Measurements from ENCODE around the gene DENND4B. TPM values are rescaled to one million over a fixed set of nuclear protein-coding genes. Genes with fewer than 3 reads are reported as not detected.
"Not testable (repeated sequence)": the region's sequence is repeated elsewhere in the genome, so short reads cannot be mapped to it uniquely, and the experiment has no call there.

The DENND4B gene
- total RNA-seq, 2 experiments from 2014 or later: 90.2 to 91.4 TPM

GRCh38 chr1:153928791-153929341, 17.7 kb downstream of the DENND4B start:
- Mint-ChIP-seq H3K4me1 (peaks cover 15% of the 10 kb centered on the region), H3K27ac (peak overlapping the region; percentile 53), H3K36me3 (peaks cover 12% of the 10 kb centered on the region), H3K9me3 (no peaks in the 10 kb centered on the region), H3K4me3 (no peak overlapping the region), H3K27me3 (no peaks in the 10 kb centered on the region)
- DNase-seq: no peak

GRCh38 chr1:153928245-153928644, 18.3 kb downstream of the DENND4B start:
- Mint-ChIP-seq H3K4me1 (peaks cover 16% of the 10 kb centered on the region), H3K9me3 (no peaks in the 10 kb centered on the region), H3K4me3 (no peak overlapping the region), H3K36me3 (peaks cover 12% of the 10 kb centered on the region), H3K27ac (peak overlapping the region; percentile 53), H3K27me3 (no peaks in the 10 kb centered on the region)
- DNase-seq: no peak

- Mint-ChIP-seq H3K27ac (no peak overlapping the region), H3K4me1 (peaks cover 20% of the 10 kb centered on the region), H3K27me3 (no peaks in the 10 kb centered on the region), H3K4me3 (no peak overlapping the region), H3K9me3 (no peaks in the 10 kb centered on the region), H3K36me3 (peaks cover 15% of the 10 kb centered on the region)
- no peak for DNase-seq
Observed at GRCh38 chr1:153926405-153926804, 20.1 kb downstream of the DENND4B start.

- peak; percentile 99 for DNase-seq
- Mint-ChIP-seq H3K27ac (peak within 1 kb of the TSS; percentile 96), H3K4me3 (peak within 1 kb of the TSS; percentile 90), H3K27me3 (no peaks in the 10 kb centered on the region), H3K9me3 (no peaks in the 10 kb centered on the region), H3K36me3 (peaks cover 17% of the 10 kb centered on the region), H3K4me1 (peaks cover 37% of the 10 kb centered on the region)
Observed at GRCh38 chr1:153922972-153923925, 23.3 kb downstream of the DENND4B start, which contains the start of gene GATAD2B. Gene GATAD2B, minus strand, starts transcription at chr1:153922972. Its CDS starts 94,625 bp downstream, at chr1:153828347.

GRCh38 chr1:153922076-153922971, 24.2 kb downstream of the DENND4B start:
- peak; percentile 86 for DNase-seq
- Mint-ChIP-seq H3K4me1 (peaks cover 40% of the 10 kb centered on the region), H3K9me3 (no peaks in the 10 kb centered on the region), H3K27ac (peak overlapping the region; percentile 90), H3K36me3 (peaks cover 21% of the 10 kb centered on the region), H3K27me3 (no peaks in the 10 kb centered on the region), H3K4me3 (peak overlapping the region; percentile 90)

GRCh38 chr1:153921803-153922075, 24.8 kb downstream of the DENND4B start:
- peak; percentile 11 for DNase-seq
- Mint-ChIP-seq H3K27ac (peak overlapping the region; percentile 90), H3K4me1 (peaks cover 40% of the 10 kb centered on the region)

GRCh38 chr1:153921080-153921802, 25.3 kb downstream of the DENND4B start:
- DNase-seq: no peak
- Mint-ChIP-seq H3K36me3 (peaks cover 24% of the 10 kb centered on the region), H3K27ac (peak overlapping the region; percentile 90), H3K9me3 (no peaks in the 10 kb centered on the region), H3K4me1 (peaks cover 42% of the 10 kb centered on the region), H3K4me3 (peak overlapping the region; percentile 90), H3K27me3 (no peaks in the 10 kb centered on the region)

More at GRCh38 chr1:153921803-153922075, 24.8 kb downstream of the DENND4B start:
- peaks cover 23% of the 10 kb centered on the region for H3K36me3 Mint-ChIP-seq
- H3K9me3 Mint-ChIP-seq: no peaks in the 10 kb centered on the region
- H3K4me3 Mint-ChIP-seq: peak overlapping the region; percentile 90
- no peaks in the 10 kb centered on the region for H3K27me3 Mint-ChIP-seq

- Mint-ChIP-seq H3K36me3 (peaks cover 27% of the 10 kb centered on the region), H3K4me1 (peaks cover 44% of the 10 kb centered on the region), H3K27ac (peak overlapping the region; percentile 90), H3K9me3 (no peaks in the 10 kb centered on the region), H3K27me3 (no peaks in the 10 kb centered on the region), H3K4me3 (peak overlapping the region; percentile 90)
- peak; percentile 11 for DNase-seq
Observed at GRCh38 chr1:153919876-153920852, 26.4 kb downstream of the DENND4B start.

GRCh38 chr1:153916297-153916696, 30.2 kb downstream of the DENND4B start:
- Mint-ChIP-seq H3K9me3 (peaks cover 3% of the 10 kb centered on the region), H3K27ac (no peak overlapping the region), H3K36me3 (peaks cover 28% of the 10 kb centered on the region), H3K4me1 (peaks cover 52% of the 10 kb centered on the region), H3K4me3 (no peak overlapping the region), H3K27me3 (no peaks in the 10 kb centered on the region)
- DNase-seq: no peak

GRCh38 chr1:153912349-153912748, 34.2 kb downstream of the DENND4B start:
- H3K9me3 Mint-ChIP-seq: peaks cover 4% of the 10 kb centered on the region
- H3K4me1 Mint-ChIP-seq: peaks cover 21% of the 10 kb centered on the region
- H3K4me3 Mint-ChIP-seq: no peak overlapping the region
- H3K36me3 Mint-ChIP-seq: peaks cover 30% of the 10 kb centered on the region
- H3K27ac Mint-ChIP-seq: no peak overlapping the region
- no peak for DNase-seq
- no peaks in the 10 kb centered on the region for H3K27me3 Mint-ChIP-seq

GRCh38 chr1:153910560-153910959, 36.0 kb downstream of the DENND4B start:
- H3K4me1 Mint-ChIP-seq: peaks cover 28% of the 10 kb centered on the region
- not testable (repeated sequence) for H3K9me3 Mint-ChIP-seq, H3K27ac Mint-ChIP-seq, H3K27me3 Mint-ChIP-seq, H3K4me3 Mint-ChIP-seq, DNase-seq
- peaks cover 33% of the 10 kb centered on the region for H3K36me3 Mint-ChIP-seq

- Mint-ChIP-seq H3K4me1 (peaks cover 43% of the 10 kb centered on the region), H3K27ac (no peak overlapping the region), H3K9me3 (peaks cover 7% of the 10 kb centered on the region), H3K4me3 (no peak overlapping the region), H3K36me3 (peaks cover 36% of the 10 kb centered on the region), H3K27me3 (no peaks in the 10 kb centered on the region)
- DNase-seq: no peak
Observed at GRCh38 chr1:153908071-153908470, 38.4 kb downstream of the DENND4B start.

- no peak for DNase-seq
- Mint-ChIP-seq H3K4me3 (no peak overlapping the region), H3K9me3 (peaks cover 7% of the 10 kb centered on the region), H3K36me3 (peaks cover 35% of the 10 kb centered on the region), H3K27ac (peak overlapping the region; percentile 19), H3K4me1 (peaks cover 37% of the 10 kb centered on the region), H3K27me3 (no peaks in the 10 kb centered on the region)
Observed at GRCh38 chr1:153907134-153907533, 39.4 kb downstream of the DENND4B start.

All from activated naive CD8-positive, alpha-beta T cell treated with anti-CD3 and anti-CD28 coated beads for 36 hours (primary cell).